WTC11 (cell line): ENCODE data around the gene OR10R2. TPM values are rescaled to one million over a fixed set of nuclear protein-coding genes. Genes with fewer than 3 reads are reported as not detected.

Source experiments
- ATAC-seq: fragments of 200-7000 bp; cut with Tn5 transposase; 2 replicates; pipeline ENCODE4 v1.10.0; 2021; ENCODE audit warnings: mild to moderate bottlenecking, moderate library complexity
- CTCF ChIA-PET: fragments of 300-600 bp; sonication (Branson Sonifier 250); formaldehyde crosslinking; loops from one replicate; lab custom pipeline; 2021; ENCODE audit warnings: antibody characterized with exemption; lab: Charles Lee
- POLR2A ChIA-PET: fragments of 350-600 bp; sonication (Branson Sonifier 250); formaldehyde crosslinking; loops from one replicate; lab custom pipeline; 2021; ENCODE audit warnings: antibody characterized with exemption; lab: Charles Lee
- DNase-seq: peaks from one replicate; pipeline ENCODE4 v3.0.0; 2021; ENCODE audit warnings: low spot score
- H3K27ac Mint-ChIP-seq: 2 replicates; pipeline ENCODE4 v1.8.0; 2021; ENCODE audit warnings: mixed read lengths
- H3K27me3 Mint-ChIP-seq: 2 replicates; pipeline ENCODE4 v1.8.0; 2021; ENCODE audit warnings: low read depth, mild to moderate bottlenecking, moderate library complexity, mixed read lengths
- H3K36me3 Mint-ChIP-seq: 2 replicates; pipeline ENCODE4 v1.8.0; 2021; ENCODE audit warnings: mixed read lengths
- H3K4me1 Mint-ChIP-seq: 2 replicates; pipeline ENCODE4 v1.8.0; 2022; ENCODE audit warnings: mixed read lengths
- H3K4me3 Mint-ChIP-seq: 2 replicates; pipeline ENCODE4 v1.8.0; 2021; ENCODE audit warnings: mild to moderate bottlenecking, moderate library complexity, mixed read lengths
- H3K9me3 Mint-ChIP-seq: 2 replicates; pipeline ENCODE4 v1.8.0; 2021; ENCODE audit warnings: mixed read lengths
- ELF4 ChIP-seq: sonication (generic); formaldehyde crosslinking; IDR thresholded peaks from 2 replicates; pipeline ENCODE4 v1.8.1; 2022; ENCODE audit warnings: low read depth, mild to moderate bottlenecking, moderate library complexity, missing genetic modification reagents
- ESRRA ChIP-seq: sonication (generic); formaldehyde crosslinking; IDR thresholded peaks from 2 replicates; pipeline ENCODE4 v1.8.1; 2022; ENCODE audit warnings: mild to moderate bottlenecking, missing genetic modification reagents, borderline replicate concordance
- HMGA2 ChIP-seq: fragments of 250-450 bp; sonication (Bioruptor Pico); IDR thresholded peaks from 2 replicates; pipeline ENCODE4 v1.4.0; 2021; ENCODE audit warnings: mild to moderate bottlenecking, moderate library complexity
- JAZF1 ChIP-seq: fragments of 250-450 bp; sonication (Bioruptor Pico); IDR thresholded peaks from 2 replicates; pipeline ENCODE4 v1.9.0; 2021; ENCODE audit warnings: moderate library complexity, mild to moderate bottlenecking, inconsistent platforms
- JUN ChIP-seq: sonication (generic); formaldehyde crosslinking; IDR thresholded peaks from 2 replicates; pipeline ENCODE4 v1.8.0; 2023; ENCODE audit warnings: mild to moderate bottlenecking, missing genetic modification reagents
- KAT7 ChIP-seq: sonication (generic); formaldehyde crosslinking; IDR thresholded peaks from 2 replicates; pipeline ENCODE4 v1.8.1; 2023; ENCODE audit warnings: missing genetic modification reagents, mild to moderate bottlenecking, borderline replicate concordance
- NFATC4 ChIP-seq: fragments of 250-450 bp; sonication (Bioruptor Pico); IDR thresholded peaks from 2 replicates; pipeline ENCODE4 v1.9.0; 2021; ENCODE audit warnings: mild to moderate bottlenecking
- NR2C2 ChIP-seq: sonication (generic); formaldehyde crosslinking; IDR thresholded peaks from 2 replicates; pipeline ENCODE4 v1.8.0; 2022; ENCODE audit warnings: mild to moderate bottlenecking, missing genetic modification reagents
- TEAD4 ChIP-seq: sonication (generic); formaldehyde crosslinking; IDR thresholded peaks from 2 replicates; pipeline ENCODE4 v1.8.0; 2022; ENCODE audit warnings: mild to moderate bottlenecking, missing genetic modification reagents
- ZBTB21 ChIP-seq: sonication (generic); formaldehyde crosslinking; IDR thresholded peaks from 2 replicates; pipeline ENCODE4 v1.8.1; 2023; ENCODE audit warnings: mild to moderate bottlenecking, missing genetic modification reagents, borderline replicate concordance
- ZNF263 ChIP-seq: sonication (generic); formaldehyde crosslinking; IDR thresholded peaks from 2 replicates; pipeline ENCODE4 v1.8.1; 2022; ENCODE audit warnings: low read depth, mild to moderate bottlenecking, moderate library complexity, missing genetic modification reagents
- total RNA-seq: library from RNA; stranded (reverse); gene quantifications from 3 replicates; pipeline ENCODE4 v1.2.3, GENCODE V29; 2021
- TF ChIP-seq, protein P1 (sequence below): fragments of 250-450 bp; sonication (Bioruptor Pico); IDR thresholded peaks from 2 replicates; pipeline ENCODE4 v1.8.0; 2021; ENCODE audit warnings: mild to moderate bottlenecking
- TF ChIP-seq, protein P2 (sequence below): sonication (generic); formaldehyde crosslinking; IDR thresholded peaks from 2 replicates; pipeline ENCODE4 v1.8.1; 2023; ENCODE audit warnings: mild to moderate bottlenecking, moderate library complexity, missing genetic modification reagents
- TF ChIP-seq, protein P3 (sequence below): sonication (generic); formaldehyde crosslinking; IDR thresholded peaks from 2 replicates; pipeline ENCODE4 v1.8.1; 2022; ENCODE audit warnings: missing genetic modification reagents, borderline replicate concordance
- TF ChIP-seq, protein P4 (sequence below): sonication (generic); formaldehyde crosslinking; IDR thresholded peaks from 2 replicates; pipeline ENCODE4 v1.8.1; 2023; ENCODE audit warnings: mild to moderate bottlenecking, missing genetic modification reagents, moderate library complexity
- TF ChIP-seq, protein P5 (sequence below): sonication (generic); formaldehyde crosslinking; IDR thresholded peaks from 2 replicates; pipeline ENCODE4 v1.8.0; 2023; ENCODE audit warnings: mild to moderate bottlenecking, missing genetic modification reagents
- TF ChIP-seq, protein P6 (sequence below): sonication (generic); formaldehyde crosslinking; IDR thresholded peaks from 2 replicates; pipeline ENCODE4 v1.8.0; 2022; ENCODE audit warnings: mild to moderate bottlenecking, missing genetic modification reagents
- TF ChIP-seq, protein P7 (sequence below): sonication (generic); formaldehyde crosslinking; IDR thresholded peaks from 2 replicates; pipeline ENCODE4 v1.8.0; 2022; ENCODE audit warnings: mild to moderate bottlenecking, missing genetic modification reagents
- TF ChIP-seq, protein P8 (sequence below): sonication (generic); formaldehyde crosslinking; IDR thresholded peaks from 2 replicates; pipeline ENCODE4 v1.8.1; 2023; ENCODE audit warnings: mild to moderate bottlenecking, missing genetic modification reagents

The OR10R2 gene
- total RNA-seq, 1 experiment from 2014 or later, result not detected

DNA sequence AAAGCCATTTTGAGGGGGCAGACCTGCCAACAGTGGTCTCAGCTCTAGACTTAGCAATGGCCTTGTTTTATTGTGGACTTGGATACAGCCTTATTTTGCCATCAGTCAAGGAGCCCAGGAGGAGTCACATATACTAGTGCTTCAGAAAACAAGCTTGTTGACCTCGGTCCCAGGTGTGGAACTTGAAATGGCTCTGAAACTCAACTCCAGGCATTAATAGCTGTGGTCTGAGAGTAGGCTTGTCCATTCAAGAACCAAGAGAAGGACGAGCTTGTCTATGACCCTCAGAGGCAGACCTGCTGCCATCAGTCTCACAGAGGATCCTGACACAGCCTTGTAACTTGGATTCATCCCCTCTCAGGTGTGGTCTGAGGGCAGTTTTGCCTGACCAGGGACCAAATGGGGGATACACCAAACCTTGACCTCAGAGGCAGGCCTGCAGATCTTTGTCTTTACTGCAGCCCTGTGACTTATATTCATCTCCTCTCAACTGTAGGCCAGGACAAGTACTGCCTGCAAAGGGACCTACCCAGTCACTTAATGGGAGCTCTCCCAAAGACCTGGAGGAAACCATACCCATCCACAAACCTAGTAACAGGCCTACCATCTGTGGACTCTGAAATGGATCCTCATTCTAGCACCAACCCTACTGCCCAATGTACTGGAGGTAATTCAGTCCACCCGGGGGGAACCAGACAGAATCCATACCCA lies 49.1 kb downstream of the OR10R2 start (continued):
- TF ChIP-seq, protein P1, sequence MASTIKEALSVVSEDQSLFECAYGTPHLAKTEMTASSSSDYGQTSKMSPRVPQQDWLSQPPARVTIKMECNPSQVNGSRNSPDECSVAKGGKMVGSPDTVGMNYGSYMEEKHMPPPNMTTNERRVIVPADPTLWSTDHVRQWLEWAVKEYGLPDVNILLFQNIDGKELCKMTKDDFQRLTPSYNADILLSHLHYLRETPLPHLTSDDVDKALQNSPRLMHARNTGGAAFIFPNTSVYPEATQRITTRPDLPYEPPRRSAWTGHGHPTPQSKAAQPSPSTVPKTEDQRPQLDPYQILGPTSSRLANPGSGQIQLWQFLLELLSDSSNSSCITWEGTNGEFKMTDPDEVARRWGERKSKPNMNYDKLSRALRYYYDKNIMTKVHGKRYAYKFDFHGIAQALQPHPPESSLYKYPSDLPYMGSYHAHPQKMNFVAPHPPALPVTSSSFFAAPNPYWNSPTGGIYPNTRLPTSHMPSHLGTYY (CRISPR knock-in tag), result no peak
- no peak for TF ChIP-seq NFATC4 (CRISPR knock-in tag)
- no peak for TF ChIP-seq ZNF263
- TF ChIP-seq, protein P2, sequence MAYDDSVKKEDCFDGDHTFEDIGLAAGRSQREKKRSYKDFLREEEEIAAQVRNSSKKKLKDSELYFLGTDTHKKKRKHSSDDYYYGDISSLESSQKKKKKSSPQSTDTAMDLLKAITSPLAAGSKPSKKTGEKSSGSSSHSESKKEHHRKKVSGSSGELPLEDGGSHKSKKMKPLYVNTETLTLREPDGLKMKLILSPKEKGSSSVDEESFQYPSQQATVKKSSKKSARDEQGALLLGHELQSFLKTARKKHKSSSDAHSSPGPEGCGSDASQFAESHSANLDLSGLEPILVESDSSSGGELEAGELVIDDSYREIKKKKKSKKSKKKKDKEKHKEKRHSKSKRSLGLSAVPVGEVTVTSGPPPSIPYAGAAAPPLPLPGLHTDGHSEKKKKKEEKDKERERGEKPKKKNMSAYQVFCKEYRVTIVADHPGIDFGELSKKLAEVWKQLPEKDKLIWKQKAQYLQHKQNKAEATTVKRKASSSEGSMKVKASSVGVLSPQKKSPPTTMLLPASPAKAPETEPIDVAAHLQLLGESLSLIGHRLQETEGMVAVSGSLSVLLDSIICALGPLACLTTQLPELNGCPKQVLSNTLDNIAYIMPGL (CRISPR knock-in tag), result no peak
- TF ChIP-seq, protein P3, sequence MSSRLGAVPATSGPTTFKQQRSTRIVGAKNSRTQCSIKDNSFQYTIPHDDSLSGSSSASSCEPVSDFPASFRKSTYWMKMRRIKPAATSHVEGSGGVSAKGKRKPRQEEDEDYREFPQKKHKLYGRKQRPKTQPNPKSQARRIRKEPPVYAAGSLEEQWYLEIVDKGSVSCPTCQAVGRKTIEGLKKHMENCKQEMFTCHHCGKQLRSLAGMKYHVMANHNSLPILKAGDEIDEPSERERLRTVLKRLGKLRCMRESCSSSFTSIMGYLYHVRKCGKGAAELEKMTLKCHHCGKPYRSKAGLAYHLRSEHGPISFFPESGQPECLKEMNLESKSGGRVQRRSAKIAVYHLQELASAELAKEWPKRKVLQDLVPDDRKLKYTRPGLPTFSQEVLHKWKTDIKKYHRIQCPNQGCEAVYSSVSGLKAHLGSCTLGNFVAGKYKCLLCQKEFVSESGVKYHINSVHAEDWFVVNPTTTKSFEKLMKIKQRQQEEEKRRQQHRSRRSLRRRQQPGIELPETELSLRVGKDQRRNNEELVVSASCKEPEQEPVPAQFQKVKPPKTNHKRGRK (CRISPR knock-in tag), result no peak
- TF ChIP-seq, protein P4, sequence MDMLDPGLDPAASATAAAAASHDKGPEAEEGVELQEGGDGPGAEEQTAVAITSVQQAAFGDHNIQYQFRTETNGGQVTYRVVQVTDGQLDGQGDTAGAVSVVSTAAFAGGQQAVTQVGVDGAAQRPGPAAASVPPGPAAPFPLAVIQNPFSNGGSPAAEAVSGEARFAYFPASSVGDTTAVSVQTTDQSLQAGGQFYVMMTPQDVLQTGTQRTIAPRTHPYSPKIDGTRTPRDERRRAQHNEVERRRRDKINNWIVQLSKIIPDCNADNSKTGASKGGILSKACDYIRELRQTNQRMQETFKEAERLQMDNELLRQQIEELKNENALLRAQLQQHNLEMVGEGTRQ (CRISPR knock-in tag), result no peak
- TF ChIP-seq, protein P5, sequence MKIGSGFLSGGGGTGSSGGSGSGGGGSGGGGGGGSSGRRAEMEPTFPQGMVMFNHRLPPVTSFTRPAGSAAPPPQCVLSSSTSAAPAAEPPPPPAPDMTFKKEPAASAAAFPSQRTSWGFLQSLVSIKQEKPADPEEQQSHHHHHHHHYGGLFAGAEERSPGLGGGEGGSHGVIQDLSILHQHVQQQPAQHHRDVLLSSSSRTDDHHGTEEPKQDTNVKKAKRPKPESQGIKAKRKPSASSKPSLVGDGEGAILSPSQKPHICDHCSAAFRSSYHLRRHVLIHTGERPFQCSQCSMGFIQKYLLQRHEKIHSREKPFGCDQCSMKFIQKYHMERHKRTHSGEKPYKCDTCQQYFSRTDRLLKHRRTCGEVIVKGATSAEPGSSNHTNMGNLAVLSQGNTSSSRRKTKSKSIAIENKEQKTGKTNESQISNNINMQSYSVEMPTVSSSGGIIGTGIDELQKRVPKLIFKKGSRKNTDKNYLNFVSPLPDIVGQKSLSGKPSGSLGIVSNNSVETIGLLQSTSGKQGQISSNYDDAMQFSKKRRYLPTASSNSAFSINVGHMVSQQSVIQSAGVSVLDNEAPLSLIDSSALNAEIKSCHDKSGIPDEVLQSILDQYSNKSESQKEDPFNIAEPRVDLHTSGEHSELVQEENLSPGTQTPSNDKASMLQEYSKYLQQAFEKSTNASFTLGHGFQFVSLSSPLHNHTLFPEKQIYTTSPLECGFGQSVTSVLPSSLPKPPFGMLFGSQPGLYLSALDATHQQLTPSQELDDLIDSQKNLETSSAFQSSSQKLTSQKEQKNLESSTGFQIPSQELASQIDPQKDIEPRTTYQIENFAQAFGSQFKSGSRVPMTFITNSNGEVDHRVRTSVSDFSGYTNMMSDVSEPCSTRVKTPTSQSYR (CRISPR knock-in tag), result no peak
- TF ChIP-seq NR2C2, result no peak
- TF ChIP-seq, protein P6, sequence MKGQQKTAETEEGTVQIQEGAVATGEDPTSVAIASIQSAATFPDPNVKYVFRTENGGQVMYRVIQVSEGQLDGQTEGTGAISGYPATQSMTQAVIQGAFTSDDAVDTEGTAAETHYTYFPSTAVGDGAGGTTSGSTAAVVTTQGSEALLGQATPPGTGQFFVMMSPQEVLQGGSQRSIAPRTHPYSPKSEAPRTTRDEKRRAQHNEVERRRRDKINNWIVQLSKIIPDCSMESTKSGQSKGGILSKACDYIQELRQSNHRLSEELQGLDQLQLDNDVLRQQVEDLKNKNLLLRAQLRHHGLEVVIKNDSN (CRISPR knock-in tag), result no peak
- no peak for TF ChIP-seq KAT7 (CRISPR knock-in tag)

DNA sequence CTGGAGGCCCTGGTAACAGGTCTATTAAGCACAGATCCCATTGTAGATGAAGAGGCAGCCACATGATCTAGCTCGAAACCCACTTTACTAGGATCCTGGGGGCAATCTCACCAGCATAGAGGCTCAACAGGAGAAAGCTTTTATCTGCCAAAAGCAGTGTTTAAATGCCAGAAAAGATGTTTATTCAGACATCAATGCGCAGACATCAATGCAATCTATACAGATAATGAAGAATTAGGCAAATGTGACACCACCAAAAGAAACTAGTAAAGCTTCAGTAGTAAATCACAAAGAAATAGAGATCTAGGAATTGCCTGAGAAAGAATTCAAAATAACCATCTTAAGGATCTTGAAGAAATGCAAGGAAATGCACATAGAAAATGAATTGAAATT lies 49.6 kb downstream of the OR10R2 start:
- Mint-ChIP-seq H3K27ac (peak overlapping the region; percentile 3), H3K9me3 (peaks cover 19% of the 10 kb centered on the region), H3K27me3 (peaks cover 2% of the 10 kb centered on the region), H3K36me3 (peaks cover 14% of the 10 kb centered on the region), H3K4me3 (no peak overlapping the region), H3K4me1 (peaks cover 26% of the 10 kb centered on the region)
- ATAC-seq (peak; percentile 36), DNase-seq (no peak)
- no peak for TF ChIP-seq HMGA2
- no peak for TF ChIP-seq TEAD4
- TF ChIP-seq, protein P6 (CRISPR knock-in tag), result no peak
- no peak for TF ChIP-seq ZBTB21
- no peak for TF ChIP-seq JUN (CRISPR knock-in tag)
- no peak for TF ChIP-seq JAZF1
- TF ChIP-seq ELF4, result no peak
- TF ChIP-seq, protein P7, sequence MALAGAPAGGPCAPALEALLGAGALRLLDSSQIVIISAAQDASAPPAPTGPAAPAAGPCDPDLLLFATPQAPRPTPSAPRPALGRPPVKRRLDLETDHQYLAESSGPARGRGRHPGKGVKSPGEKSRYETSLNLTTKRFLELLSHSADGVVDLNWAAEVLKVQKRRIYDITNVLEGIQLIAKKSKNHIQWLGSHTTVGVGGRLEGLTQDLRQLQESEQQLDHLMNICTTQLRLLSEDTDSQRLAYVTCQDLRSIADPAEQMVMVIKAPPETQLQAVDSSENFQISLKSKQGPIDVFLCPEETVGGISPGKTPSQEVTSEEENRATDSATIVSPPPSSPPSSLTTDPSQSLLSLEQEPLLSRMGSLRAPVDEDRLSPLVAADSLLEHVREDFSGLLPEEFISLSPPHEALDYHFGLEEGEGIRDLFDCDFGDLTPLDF (CRISPR knock-in tag), result no peak
- TF ChIP-seq ESRRA (CRISPR knock-in tag), result no peak
- TF ChIP-seq, protein P8, sequence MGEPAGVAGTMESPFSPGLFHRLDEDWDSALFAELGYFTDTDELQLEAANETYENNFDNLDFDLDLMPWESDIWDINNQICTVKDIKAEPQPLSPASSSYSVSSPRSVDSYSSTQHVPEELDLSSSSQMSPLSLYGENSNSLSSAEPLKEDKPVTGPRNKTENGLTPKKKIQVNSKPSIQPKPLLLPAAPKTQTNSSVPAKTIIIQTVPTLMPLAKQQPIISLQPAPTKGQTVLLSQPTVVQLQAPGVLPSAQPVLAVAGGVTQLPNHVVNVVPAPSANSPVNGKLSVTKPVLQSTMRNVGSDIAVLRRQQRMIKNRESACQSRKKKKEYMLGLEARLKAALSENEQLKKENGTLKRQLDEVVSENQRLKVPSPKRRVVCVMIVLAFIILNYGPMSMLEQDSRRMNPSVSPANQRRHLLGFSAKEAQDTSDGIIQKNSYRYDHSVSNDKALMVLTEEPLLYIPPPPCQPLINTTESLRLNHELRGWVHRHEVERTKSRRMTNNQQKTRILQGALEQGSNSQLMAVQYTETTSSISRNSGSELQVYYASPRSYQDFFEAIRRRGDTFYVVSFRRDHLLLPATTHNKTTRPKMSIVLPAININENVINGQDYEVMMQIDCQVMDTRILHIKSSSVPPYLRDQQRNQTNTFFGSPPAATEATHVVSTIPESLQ (CRISPR knock-in tag), result no peak
- no peak for TF ChIP-seq NFATC4 (CRISPR knock-in tag)
- ChIA-PET POLR2A (no interaction called here), CTCF (no interaction called here)
